ENCODE data around the gene MT3.
A peak's percentile ranks its signal among the peaks of the same experiment; 100 is the strongest.
"Not testable (repeated sequence)": the region's sequence is repeated elsewhere in the genome, so short reads cannot be mapped to it uniquely, and the experiment has no call there.

The MT3 gene

GRCh38 chr16:56577300-56577625, 12.1 kb upstream of the MT3 start:
- no peak for DNase-seq

- DNase-seq: no peak
Measured at GRCh38 chr16:56580391-56581048, 8.8 kb upstream of the MT3 start.

- DNase-seq: not testable (repeated sequence)
Measured at GRCh38 chr16:56582911-56583310, 6.4 kb upstream of the MT3 start.

GRCh38 chr16:56583351-56584168, 5.8 kb upstream of the MT3 start:
- DNase-seq: no peak

GRCh38 chr16:56584276-56584675, 5.1 kb upstream of the MT3 start:
- DNase-seq: no peak

- DNase-seq: no peak
Measured at GRCh38 chr16:56588781-56589140, 567 bp upstream of the MT3 start.

GRCh38 chr16:56591377-56592060, 2.2 kb downstream of the MT3 start:
- peak in 2 of 51 donors; percentile 26 to 47 for DNase-seq

GRCh38 chr16:56593573-56594291, 4.4 kb downstream of the MT3 start:
- no peak for DNase-seq

GRCh38 chr16:56594292-56594619, 4.9 kb downstream of the MT3 start:
- DNase-seq: no peak

GRCh38 chr16:56600398-56600999, 11.2 kb downstream of the MT3 start:
- DNase-seq: peak in 24 of 51 donors; percentile 17 to 78 (median 46)

GRCh38 chr16:56601325-56601724, 12.0 kb downstream of the MT3 start:
- peak in 6 of 51 donors; percentile 15 to 37 (median 24) for DNase-seq

GRCh38 chr16:56603589-56603988, 14.3 kb downstream of the MT3 start:
- peak in 16 of 51 donors; percentile 17 to 60 (median 45) for DNase-seq

GRCh38 chr16:56604966-56605365, 15.6 kb downstream of the MT3 start:
- no peak for DNase-seq

- no peak for DNase-seq
Measured at GRCh38 chr16:56605475-56605874, 16.1 kb downstream of the MT3 start.

GRCh38 chr16:56606071-56606475, 16.7 kb downstream of the MT3 start:
- peak in 4 of 51 donors; percentile 10 to 46 (median 23) for DNase-seq

GRCh38 chr16:56606476-56607108, 17.3 kb downstream of the MT3 start:
- peak in 5 of 51 donors; percentile 15 to 50 (median 26) for DNase-seq

- peak in 5 of 51 donors; percentile 23 to 50 (median 37) for DNase-seq
Measured at GRCh38 chr16:56607109-56607618, 17.8 kb downstream of the MT3 start.

- no peak for DNase-seq
Measured at GRCh38 chr16:56607675-56608042, 18.3 kb downstream of the MT3 start.

- DNase-seq: peak in 46 of 51 donors; percentile 36 to 92 (median 80)
Measured at GRCh38 chr16:56608043-56608875, 18.9 kb downstream of the MT3 start, which contains the start of gene MT2A. TSS of gene MT2A (plus strand) at chr16:56608584. CDS start at chr16:56608656, 72 bp downstream.
